Dermis microvascular lymphatic vessel endothelial cell (primary cell): Measurements from ENCODE around the gene OR5B17. TPM values are rescaled to one million over a fixed set of nuclear protein-coding genes. Genes with fewer than 3 reads are reported as not detected.
"Not testable (repeated sequence)": the region's sequence is repeated elsewhere in the genome, so short reads cannot be mapped to it uniquely, and the experiment has no call there.

Experiments
- DNase-seq, 2 donors: peaks; one replicate each; pipeline versions ENCODE4 v3.0.0 to v3.0.0-alpha.2; 2010; ENCODE audit warnings: low read depth in 2 of 2
- total RNA-seq: library from RNA; depleted of rRNA; stranded (reverse); fragments of >200 nt; gene quantifications from 2 replicates; pipeline ENCODE4 v1.2.1, GENCODE V29; 2014

The OR5B17 gene
- not detected in 2 replicates for total RNA-seq

- DNase-seq = no peak
These were observed at the start of gene OR5B17 for GRCh38 chr11:58358969-58359368. Gene OR5B17, minus strand, starts transcription at chr11:58359069. Its CDS starts 0 bp downstream, at chr11:58359069.

- DNase-seq = no peak
These were observed 47.9 kb upstream of the OR5B17 start, which contains the start of gene OR5B3 for GRCh38 chr11:58406774-58407173. Gene OR5B3, minus strand, starts transcription at chr11:58406874. Its CDS starts 3,465 bp downstream, at chr11:58403409.

- DNase-seq = not testable (repeated sequence)
These were observed 40.8 kb upstream of the OR5B17 start for GRCh38 chr11:58399622-58400021.

- no peak for DNase-seq
These were observed 36.7 kb upstream of the OR5B17 start for GRCh38 chr11:58395581-58395980.

- DNase-seq = peak; percentile 24 to 81
These were observed 35.3 kb upstream of the OR5B17 start for GRCh38 chr11:58394195-58394594.

- DNase-seq = no peak
These were observed 33.9 kb upstream of the OR5B17 start for GRCh38 chr11:58392746-58393145.

- DNase-seq = no peak
These were observed 33.0 kb upstream of the OR5B17 start for GRCh38 chr11:58391879-58392278.

- DNase-seq = no peak
These were observed 31.7 kb upstream of the OR5B17 start for GRCh38 chr11:58390551-58391063.

GRCh38 chr11:58354727-58355126 is 4.1 kb downstream of the OR5B17 start:
- DNase-seq = no peak

- DNase-seq = no peak
These were observed 13.7 kb downstream of the OR5B17 start for GRCh38 chr11:58345204-58345603.

GRCh38 chr11:58334708-58335107 is 24.2 kb downstream of the OR5B17 start:
- peak; percentile 47 to 91 for DNase-seq

- DNase-seq = no peak
These were observed 28.0 kb downstream of the OR5B17 start for GRCh38 chr11:58330861-58331260.

GRCh38 chr11:58318532-58318931 is 40.3 kb downstream of the OR5B17 start:
- DNase-seq = peak in 1 of 2 donors; percentile 16

GRCh38 chr11:58316142-58316541 is 42.7 kb downstream of the OR5B17 start:
- DNase-seq = peak in 1 of 2 donors; percentile 43

Other genes with a start within 250 kb of the OR5B17 start
- gene OR9I1, start 233.5 kb downstream of the OR5B17 start, total RNA-seq = not detected in 2 replicates
- gene OR9Q2, start 170.0 kb downstream of the OR5B17 start, total RNA-seq = not detected in 2 replicates
- gene OR1S2, start 154.9 kb downstream of the OR5B17 start, total RNA-seq = not detected in 2 replicates
- gene OR1S1, start 146.3 kb downstream of the OR5B17 start, total RNA-seq = not detected in 2 replicates
- not detected in 2 replicates for gene OR10Q1, start 130.2 kb downstream of the OR5B17 start, total RNA-seq
- not detected in 2 replicates for gene OR10W1, start 90.8 kb downstream of the OR5B17 start, total RNA-seq
- gene OR5B3, start 47.8 kb upstream of the OR5B17 start, total RNA-seq = not detected in 2 replicates
- gene OR5B2, start 69.1 kb upstream of the OR5B17 start, total RNA-seq = not detected in 2 replicates
- not detected in 2 replicates for gene OR5B12, start 83.2 kb upstream of the OR5B17 start, total RNA-seq
- not detected in 2 replicates for gene OR5B21, start 149.0 kb upstream of the OR5B17 start, total RNA-seq
- gene LPXN, start 216.8 kb upstream of the OR5B17 start, total RNA-seq = 2.0 and 2.4 TPM in 2 replicates
- gene ZFP91, start 220.0 kb upstream of the OR5B17 start, total RNA-seq = 35.2 and 35.3 TPM in 2 replicates